HEK293 (cell line): ENCODE results near the gene LYL1.

ENCODE experiments used
- BCL11B ChIP-seq: fragments of 450-650 bp; formaldehyde crosslinking; IDR thresholded peaks from 2 replicates; pipeline ENCODE4 v1.5.1; 2016; ENCODE audit warnings: low read depth, missing biosample characterization, missing genetic modification characterization
- ELK4 ChIP-seq: IDR thresholded peaks from 2 replicates; pipeline ENCODE4 v1.6.1; 2011; ENCODE audit warnings: mild to moderate bottlenecking, low read depth, low read length, borderline replicate concordance
- GLI2 ChIP-seq: fragments of 450-650 bp; formaldehyde crosslinking; IDR thresholded peaks from 2 replicates; pipeline ENCODE4; 2017; ENCODE audit warnings: missing biosample characterization, missing genetic modification characterization, low read depth, borderline replicate concordance
- HIC1 ChIP-seq: fragments of 450-650 bp; formaldehyde crosslinking; IDR thresholded peaks from 2 replicates; pipeline ENCODE4 v1.5.1; 2016; ENCODE audit warnings: missing biosample characterization, missing genetic modification characterization
- KLF7 ChIP-seq: fragments of 450-650 bp; formaldehyde crosslinking; IDR thresholded peaks from 2 replicates; pipeline ENCODE4 v1.5.1; 2016; ENCODE audit warnings: missing biosample characterization, missing genetic modification characterization, borderline replicate concordance
- MEIS1 ChIP-seq: sonication (generic); formaldehyde crosslinking; IDR thresholded peaks from 2 replicates; pipeline ENCODE4 v1.8.1; 2022; ENCODE audit warnings: missing genetic modification reagents, mild to moderate bottlenecking, borderline replicate concordance
- YY2 ChIP-seq: fragments of 450-650 bp; formaldehyde crosslinking; IDR thresholded peaks from 2 replicates; pipeline ENCODE4 v1.5.1; 2016; ENCODE audit warnings: missing biosample characterization, missing genetic modification characterization
- ZBTB17 ChIP-seq: fragments of 450-650 bp; formaldehyde crosslinking; IDR thresholded peaks from 2 replicates; pipeline ENCODE4 v1.5.1; 2016; ENCODE audit warnings: missing biosample characterization, missing genetic modification characterization
- ZEB2 ChIP-seq: fragments of 450-650 bp; formaldehyde crosslinking; IDR thresholded peaks from 2 replicates; pipeline ENCODE4 v1.5.1; 2016; ENCODE audit warnings: missing biosample characterization, missing genetic modification characterization
- ZFP3 ChIP-seq: fragments of 450-650 bp; formaldehyde crosslinking; IDR thresholded peaks from 2 replicates; pipeline ENCODE4 v1.5.1; 2016; ENCODE audit warnings: low read depth, missing biosample characterization, missing genetic modification characterization
- ZFP41 ChIP-seq: fragments of 450-650 bp; formaldehyde crosslinking; IDR thresholded peaks from 2 replicates; pipeline ENCODE4 v1.5.1; 2016; ENCODE audit warnings: missing biosample characterization, missing genetic modification characterization, borderline replicate concordance
- ZNF138 ChIP-seq: fragments of 450-650 bp; formaldehyde crosslinking; IDR thresholded peaks from 2 replicates; pipeline ENCODE4 v1.5.1; 2016; ENCODE audit warnings: missing biosample characterization, missing genetic modification characterization, borderline replicate concordance
- ZNF174 ChIP-seq: fragments of 450-650 bp; formaldehyde crosslinking; IDR thresholded peaks from 2 replicates; pipeline ENCODE4 v1.5.0; 2017; ENCODE audit warnings: missing biosample characterization, mild to moderate bottlenecking, missing genetic modification characterization
- ZNF202 ChIP-seq: fragments of 450-650 bp; formaldehyde crosslinking; IDR thresholded peaks from 2 replicates; pipeline ENCODE4 v1.5.1; 2016; ENCODE audit warnings: missing biosample characterization, missing genetic modification characterization, borderline replicate concordance
- ZNF214 ChIP-seq: fragments of 450-650 bp; formaldehyde crosslinking; IDR thresholded peaks from 2 replicates; pipeline ENCODE4 v1.5.1; 2017; ENCODE audit warnings: missing biosample characterization, mild to moderate bottlenecking, missing genetic modification characterization, borderline replicate concordance
- ZNF248 ChIP-seq: fragments of 450-650 bp; formaldehyde crosslinking; IDR thresholded peaks from 2 replicates; pipeline ENCODE4 v1.5.1; 2017; ENCODE audit warnings: missing biosample characterization, missing genetic modification characterization
- ZNF391 ChIP-seq: fragments of 450-650 bp; formaldehyde crosslinking; IDR thresholded peaks from 2 replicates; pipeline ENCODE4 v1.5.1; 2016; ENCODE audit warnings: low read depth, missing biosample characterization, missing genetic modification characterization, borderline replicate concordance
- ZNF404 ChIP-seq: fragments of 450-650 bp; formaldehyde crosslinking; IDR thresholded peaks from 2 replicates; pipeline ENCODE4 v1.5.1; 2017; ENCODE audit warnings: missing biosample characterization, missing genetic modification characterization
- ZNF426 ChIP-seq: fragments of 450-650 bp; formaldehyde crosslinking; IDR thresholded peaks from 2 replicates; pipeline ENCODE4 v1.5.1; 2017; ENCODE audit warnings: missing biosample characterization, missing genetic modification characterization, mild to moderate bottlenecking, inconsistent platforms, moderate library complexity
- ZNF529 ChIP-seq: fragments of 450-650 bp; formaldehyde crosslinking; IDR thresholded peaks from 2 replicates; pipeline ENCODE4 v1.5.1; 2017; ENCODE audit warnings: missing genetic modification characterization, missing biosample characterization; ENCODE audit not compliant: insufficient replicate concordance
- ZNF580 ChIP-seq: fragments of 450-650 bp; formaldehyde crosslinking; IDR thresholded peaks from 2 replicates; pipeline ENCODE4 v1.5.1; 2016; ENCODE audit warnings: missing biosample characterization, missing genetic modification characterization
- ZNF585B ChIP-seq: fragments of 450-650 bp; formaldehyde crosslinking; IDR thresholded peaks from 2 replicates; pipeline ENCODE4 v1.5.1; 2016; ENCODE audit warnings: missing biosample characterization, missing genetic modification characterization
- ZNF600 ChIP-seq: fragments of 450-650 bp; formaldehyde crosslinking; IDR thresholded peaks from 2 replicates; pipeline ENCODE4 v1.5.1; 2016; ENCODE audit warnings: missing biosample characterization, missing genetic modification characterization
- ZNF610 ChIP-seq: fragments of 450-650 bp; formaldehyde crosslinking; IDR thresholded peaks from 2 replicates; pipeline ENCODE4 v1.5.1; 2016; ENCODE audit warnings: missing biosample characterization, missing genetic modification characterization, borderline replicate concordance
- ZNF664 ChIP-seq: fragments of 450-650 bp; formaldehyde crosslinking; IDR thresholded peaks from 2 replicates; pipeline ENCODE4 v1.5.1; 2016; ENCODE audit warnings: missing biosample characterization, missing genetic modification characterization
- ZNF692 ChIP-seq: fragments of 450-650 bp; formaldehyde crosslinking; IDR thresholded peaks from 2 replicates; pipeline ENCODE4 v1.5.1; 2016; ENCODE audit warnings: missing biosample characterization, missing genetic modification characterization
- ZNF785 ChIP-seq: fragments of 450-650 bp; formaldehyde crosslinking; IDR thresholded peaks from 2 replicates; pipeline ENCODE4 v1.5.1; 2016; ENCODE audit warnings: missing biosample characterization, missing genetic modification characterization
- ZNF830 ChIP-seq: fragments of 450-650 bp; IDR thresholded peaks from 2 replicates; pipeline ENCODE4 v1.5.0; 2018; ENCODE audit warnings: missing biosample characterization, missing genetic modification characterization, low read depth, mild to moderate bottlenecking, moderate library complexity
- ZXDB ChIP-seq: fragments of 450-650 bp; formaldehyde crosslinking; IDR thresholded peaks from 2 replicates; pipeline ENCODE4 v1.5.1; 2016; ENCODE audit warnings: missing biosample characterization, missing genetic modification characterization
- TF ChIP-seq, protein P1 (sequence below): fragments of 450-650 bp; formaldehyde crosslinking; IDR thresholded peaks from 2 replicates; pipeline ENCODE4 v1.5.1; 2016; ENCODE audit warnings: missing biosample characterization, missing genetic modification characterization, borderline replicate concordance
- TF ChIP-seq, protein P2 (sequence below): fragments of 450-650 bp; formaldehyde crosslinking; IDR thresholded peaks from 2 replicates; pipeline ENCODE4 v1.5.1; 2016; ENCODE audit warnings: missing biosample characterization, missing genetic modification characterization
- TF ChIP-seq, protein P3 (sequence below): fragments of 450-650 bp; formaldehyde crosslinking; IDR thresholded peaks from 2 replicates; pipeline ENCODE4 v1.5.1; 2016; ENCODE audit warnings: missing biosample characterization, missing genetic modification characterization

LYL1 gene

GRCh38 chr19:13117772-13118423, 15.2 kb upstream of the LYL1 start, which contains the start of gene NACC1 (continued):
- no peak for TF ChIP-seq ZNF585B
- TF ChIP-seq ZNF404 (tag by site-specific recombination), result no peak
- no peak for TF ChIP-seq MEIS1
- no peak for TF ChIP-seq ZNF214 (tag by site-specific recombination)
- TF ChIP-seq, protein P1, sequence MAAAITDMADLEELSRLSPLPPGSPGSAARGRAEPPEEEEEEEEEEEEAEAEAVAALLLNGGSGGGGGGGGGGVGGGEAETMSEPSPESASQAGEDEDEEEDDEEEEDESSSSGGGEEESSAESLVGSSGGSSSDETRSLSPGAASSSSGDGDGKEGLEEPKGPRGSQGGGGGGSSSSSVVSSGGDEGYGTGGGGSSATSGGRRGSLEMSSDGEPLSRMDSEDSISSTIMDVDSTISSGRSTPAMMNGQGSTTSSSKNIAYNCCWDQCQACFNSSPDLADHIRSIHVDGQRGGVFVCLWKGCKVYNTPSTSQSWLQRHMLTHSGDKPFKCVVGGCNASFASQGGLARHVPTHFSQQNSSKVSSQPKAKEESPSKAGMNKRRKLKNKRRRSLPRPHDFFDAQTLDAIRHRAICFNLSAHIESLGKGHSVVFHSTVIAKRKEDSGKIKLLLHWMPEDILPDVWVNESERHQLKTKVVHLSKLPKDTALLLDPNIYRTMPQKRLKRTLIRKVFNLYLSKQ (tag by site-specific recombination), result no peak
- no peak for TF ChIP-seq ZNF529 (tag by site-specific recombination)
- TF ChIP-seq ZNF174, result no peak
- TF ChIP-seq ZNF830 (tag by site-specific recombination), result no peak
- no peak for TF ChIP-seq BCL11B (tag by site-specific recombination)
- TF ChIP-seq ZBTB17 (tag by site-specific recombination), result peak; percentile 73
- peak; percentile 86 for TF ChIP-seq ZNF580
- no peak for TF ChIP-seq ZNF138 (tag by site-specific recombination)
- TF ChIP-seq ELK4, result no peak
- 0 out of 2 replicates have a peak, but pooled peaks have one; percentile 15 for TF ChIP-seq ZNF692
- TF ChIP-seq, protein P2, sequence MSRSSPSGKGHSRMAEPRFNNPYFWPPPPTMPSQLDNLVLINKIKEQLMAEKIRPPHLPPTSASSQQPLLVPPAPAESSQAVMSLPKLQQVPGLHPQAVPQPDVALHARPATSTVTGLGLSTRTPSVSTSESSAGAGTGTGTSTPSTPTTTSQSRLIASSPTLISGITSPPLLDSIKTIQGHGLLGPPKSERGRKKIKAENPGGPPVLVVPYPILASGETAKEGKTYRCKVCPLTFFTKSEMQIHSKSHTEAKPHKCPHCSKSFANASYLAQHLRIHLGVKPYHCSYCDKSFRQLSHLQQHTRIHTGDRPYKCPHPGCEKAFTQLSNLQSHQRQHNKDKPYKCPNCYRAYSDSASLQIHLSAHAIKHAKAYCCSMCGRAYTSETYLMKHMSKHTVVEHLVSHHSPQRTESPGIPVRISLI, result no peak
- no peak for TF ChIP-seq ZFP3 (tag by site-specific recombination)
- no peak for TF ChIP-seq HIC1 (tag by site-specific recombination)
- TF ChIP-seq KLF7 (tag by site-specific recombination), result 0 out of 2 replicates have a peak, but pooled peaks have one; percentile 30
- no peak for TF ChIP-seq GLI2 (tag by site-specific recombination)
- TF ChIP-seq ZEB2, result peak; percentile 33; the same call in 1 of the 2 replicates
- TF ChIP-seq, protein P3, sequence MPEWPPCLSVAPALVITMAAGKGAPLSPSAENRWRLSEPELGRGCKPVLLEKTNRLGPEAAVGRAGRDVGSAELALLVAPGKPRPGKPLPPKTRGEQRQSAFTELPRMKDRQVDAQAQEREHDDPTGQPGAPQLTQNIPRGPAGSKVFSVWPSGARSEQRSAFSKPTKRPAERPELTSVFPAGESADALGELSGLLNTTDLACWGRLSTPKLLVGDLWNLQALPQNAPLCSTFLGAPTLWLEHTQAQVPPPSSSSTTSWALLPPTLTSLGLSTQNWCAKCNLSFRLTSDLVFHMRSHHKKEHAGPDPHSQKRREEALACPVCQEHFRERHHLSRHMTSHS, result no peak
- no peak for TF ChIP-seq ZNF391 (tag by site-specific recombination)
- no peak for TF ChIP-seq ZFP41
- no peak for TF ChIP-seq ZNF600 (tag by site-specific recombination)
- TF ChIP-seq ZNF610 (tag by site-specific recombination), result no peak
- TF ChIP-seq ZXDB (tag by site-specific recombination), result peak; percentile 85
- TF ChIP-seq YY2 (tag by site-specific recombination), result no peak
- TF ChIP-seq ZNF426 (tag by site-specific recombination), result no peak
- TF ChIP-seq ZNF202, result no peak
- TF ChIP-seq ZNF248 (tag by site-specific recombination), result no peak
- no peak for TF ChIP-seq ZNF664
- TF ChIP-seq ZNF785 (tag by site-specific recombination), result no peak
